Measurements from ENCODE around the gene CASP7. TPM values are rescaled to one million over a fixed set of nuclear protein-coding genes. Genes with fewer than 3 reads are reported as not detected.

The CASP7 gene
- total and polyA plus RNA-seq, 2 donors (not counting 1 experiment from before 2014, with no cell fraction given) = 5.7 to 23.9 TPM

GRCh38 chr10:113752553-113752952 is 72.8 kb downstream of the CASP7 start:
- no CpG with 5 or more reads among the region's 1 CpG for WGBS (ENCODE audit: insufficient coverage)
- H3K27me3 ChIP-seq (replicated peaks in 1 of 4; ENCODE audit: control extremely low read depth in 1 of 4, control insufficient read depth in 3 of 4, insufficient read depth in 4 of 4, low read length in 3 of 4) = no peaks in the 10 kb centered on the region
- ATAC-seq (ENCODE audit: low read depth) (no peak), DNase-seq (no peak)
- H2AFZ ChIP-seq (ENCODE audit: insufficient read depth, low read depth, low read length, poor library complexity, severe bottlenecking) = no peak overlapping the region
- no peak overlapping the region for H3K9ac ChIP-seq (ENCODE audit: low read length)
- no peak overlapping the region for H3K4me3 Mint-ChIP-seq
- H3K4me1 Mint-ChIP-seq = no peaks in the 10 kb centered on the region
- H3K27ac ChIP-seq (ENCODE audit: low read length in 2 of 2) = no peak overlapping the region
- no peaks in the 10 kb centered on the region for H3K36me3 ChIP-seq (replicated peaks in 1 of 2; ENCODE audit: control extremely low read depth in 1 of 2, control insufficient read depth in 1 of 2, extremely low read depth in 1 of 2, insufficient read depth in 2 of 2, low read length in 1 of 2)
- no peaks in the 10 kb centered on the region for H3K79me2 ChIP-seq (ENCODE audit: control insufficient read depth, insufficient read depth, low read length)
- TF ChIP-seq CTCF (IDR thresholded peaks at IDR 0.05) (no peak), EZH2 (IDR thresholded peaks at IDR 0.05; ENCODE audit: borderline replicate concordance, insufficient read depth, low read depth, low read length, poor library complexity, severe bottlenecking) (no peak)
- no peaks in the 10 kb centered on the region for H3K4me1 ChIP-seq (ENCODE audit: control insufficient read depth in 2 of 2, insufficient read depth in 2 of 2, low read length in 2 of 2)
- H4K20me1 ChIP-seq (ENCODE audit: control insufficient read depth, insufficient read depth, low read length, poor library complexity, severe bottlenecking) = no peaks in the 10 kb centered on the region
- POLR2A ChIA-PET = no interaction called here
- CTCF ChIA-PET = interaction anchor here (0.5 kb wide), 1 partner anchor 154 kb away, joined by 3 read pairs; no protein-coding TSS in a partner anchor
- H3K4me3 ChIP-seq (ENCODE audit: control extremely low read depth in 1 of 5, extremely low read depth in 1 of 5, insufficient read depth in 1 of 5, low read depth in 2 of 5, low read length in 4 of 5) = no peak overlapping the region
- intact Hi-C loops (cut with micrococcal nuclease) = no loop called here
- no peaks in the 10 kb centered on the region for H3K9me3 ChIP-seq (ENCODE audit: control extremely low read depth in 1 of 3, control insufficient read depth in 2 of 3, insufficient read depth in 1 of 3, low read length in 2 of 3)
- no peak overlapping the region for H3K27ac Mint-ChIP-seq
- peaks cover 27% of the 10 kb centered on the region for H3K27me3 Mint-ChIP-seq
- no peak overlapping the region for H3K4me2 ChIP-seq (replicated peaks; ENCODE audit: low read depth, low read length, poor library complexity, severe bottlenecking)
- no peaks in the 10 kb centered on the region for H3K9me3 Mint-ChIP-seq (ENCODE audit: insufficient read depth)

GRCh38 chr10:113753020-113753692 is 73.4 kb downstream of the CASP7 start:
- intact Hi-C loops (cut with micrococcal nuclease) = no loop called here
- no peak overlapping the region for H3K4me2 ChIP-seq (replicated peaks; ENCODE audit: low read depth, low read length, poor library complexity, severe bottlenecking)
- 88% methylated on average over 3 of the region's 9 CpGs for WGBS (ENCODE audit: insufficient coverage)

More at GRCh38 chr10:113753020-113753692, 73.4 kb downstream of the CASP7 start:
- H3K27me3 ChIP-seq (replicated peaks in 1 of 4; ENCODE audit: control extremely low read depth in 1 of 4, control insufficient read depth in 3 of 4, insufficient read depth in 4 of 4, low read length in 3 of 4) = no peaks in the 10 kb centered on the region
- no peaks in the 10 kb centered on the region for H3K36me3 ChIP-seq (replicated peaks in 1 of 2; ENCODE audit: control extremely low read depth in 1 of 2, control insufficient read depth in 1 of 2, extremely low read depth in 1 of 2, insufficient read depth in 2 of 2, low read length in 1 of 2)
- ChIA-PET CTCF (interaction anchor here (0.5 kb wide), 1 partner anchor 153 kb away, joined by 3 read pairs; no protein-coding TSS in a partner anchor), POLR2A (no interaction called here)
- Mint-ChIP-seq H3K27me3 (peaks cover 25% of the 10 kb centered on the region), H3K4me1 (no peaks in the 10 kb centered on the region), H3K4me3 (no peak overlapping the region), H3K27ac (no peak overlapping the region), H3K9me3 (ENCODE audit: insufficient read depth) (no peaks in the 10 kb centered on the region)
- no peak overlapping the region for H2AFZ ChIP-seq (ENCODE audit: insufficient read depth, low read depth, low read length, poor library complexity, severe bottlenecking)
- no peaks in the 10 kb centered on the region for H3K9me3 ChIP-seq (ENCODE audit: control extremely low read depth in 1 of 3, control insufficient read depth in 2 of 3, insufficient read depth in 1 of 3, low read length in 2 of 3)
- H4K20me1 ChIP-seq (ENCODE audit: control insufficient read depth, insufficient read depth, low read length, poor library complexity, severe bottlenecking) = no peaks in the 10 kb centered on the region
- no peak overlapping the region for H3K27ac ChIP-seq (ENCODE audit: low read length in 2 of 2)
- H3K4me3 ChIP-seq (ENCODE audit: control extremely low read depth in 1 of 5, extremely low read depth in 1 of 5, insufficient read depth in 1 of 5, low read depth in 2 of 5, low read length in 4 of 5) = no peak overlapping the region
- no peak overlapping the region for H3K9ac ChIP-seq (ENCODE audit: low read length)
- DNase-seq (no peak), ATAC-seq (ENCODE audit: low read depth) (no peak)
- TF ChIP-seq EZH2 (IDR thresholded peaks at IDR 0.05; ENCODE audit: borderline replicate concordance, insufficient read depth, low read depth, low read length, poor library complexity, severe bottlenecking) = no peak
- no peak for TF ChIP-seq CTCF (IDR thresholded peaks at IDR 0.05)
- H3K4me1 ChIP-seq (ENCODE audit: control insufficient read depth in 2 of 2, insufficient read depth in 2 of 2, low read length in 2 of 2) = no peaks in the 10 kb centered on the region
- H3K79me2 ChIP-seq (ENCODE audit: control insufficient read depth, insufficient read depth, low read length) = no peaks in the 10 kb centered on the region

All from B cell (primary cell).